NCI-H2029 (cell line): ENCODE measurements around the gene CNTNAP2.

Source experiments
- DNase-seq: peaks from one replicate; lab custom pipeline; 2025; lab: John Stamatoyannopoulos, UW

Gene CNTNAP2

DNA sequence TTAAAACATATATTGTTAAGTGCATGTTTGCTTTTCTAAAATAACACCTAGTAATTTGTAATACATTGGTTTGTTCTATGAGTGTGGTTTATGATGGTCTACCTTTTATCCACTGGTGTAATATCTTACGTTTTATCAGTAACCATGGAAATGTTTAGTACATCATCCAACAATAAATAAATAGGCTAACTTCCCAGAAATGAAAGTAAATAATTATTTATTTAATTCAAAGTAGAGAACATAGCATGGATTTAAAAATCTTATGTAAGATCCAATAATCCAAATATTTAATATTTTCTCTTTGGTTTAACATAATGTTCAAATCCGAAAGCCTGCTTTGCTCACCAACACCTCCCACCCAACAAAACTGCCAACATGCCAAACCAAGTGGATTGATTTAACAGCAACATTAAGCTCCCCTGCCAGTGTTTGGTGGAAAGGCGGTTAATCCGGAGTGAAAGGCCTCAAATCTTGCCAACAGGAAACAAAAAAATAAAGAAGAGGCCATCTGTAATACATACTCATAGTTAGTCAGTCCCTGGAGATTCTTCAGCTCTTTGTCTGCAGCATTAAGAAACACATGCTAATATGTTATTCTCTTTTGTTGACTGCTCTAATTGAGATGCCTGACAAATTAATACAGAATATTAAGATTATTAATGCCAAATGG, 897.8 kb downstream of the CNTNAP2 start:
- DNase-seq = no peak

DNA sequence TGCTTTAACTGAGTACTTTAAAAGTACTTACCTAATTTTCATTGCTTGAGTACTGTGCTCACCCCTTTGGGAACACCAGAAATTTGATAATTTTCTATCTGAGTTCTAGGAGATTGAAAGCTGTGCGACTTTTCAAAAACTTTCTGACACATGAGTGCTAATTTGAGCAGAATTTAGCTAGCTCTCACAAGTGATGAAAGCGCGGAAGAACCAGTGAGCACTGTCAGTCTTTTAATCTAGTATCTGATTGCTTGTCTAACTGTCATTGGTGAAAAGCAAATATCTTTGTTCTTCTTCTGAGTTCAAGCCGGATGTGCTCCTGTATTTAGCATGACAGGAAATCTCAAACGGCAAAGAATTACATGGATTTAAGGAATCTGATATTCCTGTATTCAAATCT, 899.4 kb downstream of the CNTNAP2 start:
- DNase-seq = no peak

DNA sequence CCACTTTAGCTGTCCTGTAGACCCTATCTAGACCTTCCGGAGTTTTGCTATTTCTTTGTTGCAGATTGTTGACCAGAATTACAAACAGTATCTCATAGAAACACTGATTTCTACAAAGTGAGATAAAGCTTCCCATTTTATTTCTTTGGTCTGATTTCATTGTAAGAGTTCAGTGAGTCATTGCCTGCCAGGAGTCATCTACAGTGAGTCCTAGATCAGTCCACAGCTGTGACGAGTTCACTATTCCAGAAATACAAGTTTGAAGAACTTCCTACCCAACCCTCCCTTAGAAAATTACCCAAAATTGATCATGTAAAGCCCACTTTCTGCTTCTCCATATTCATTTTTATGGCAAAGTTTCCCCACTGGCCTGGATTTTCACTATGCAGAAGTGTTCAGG, 905.5 kb downstream of the CNTNAP2 start:
- DNase-seq = no peak

DNA sequence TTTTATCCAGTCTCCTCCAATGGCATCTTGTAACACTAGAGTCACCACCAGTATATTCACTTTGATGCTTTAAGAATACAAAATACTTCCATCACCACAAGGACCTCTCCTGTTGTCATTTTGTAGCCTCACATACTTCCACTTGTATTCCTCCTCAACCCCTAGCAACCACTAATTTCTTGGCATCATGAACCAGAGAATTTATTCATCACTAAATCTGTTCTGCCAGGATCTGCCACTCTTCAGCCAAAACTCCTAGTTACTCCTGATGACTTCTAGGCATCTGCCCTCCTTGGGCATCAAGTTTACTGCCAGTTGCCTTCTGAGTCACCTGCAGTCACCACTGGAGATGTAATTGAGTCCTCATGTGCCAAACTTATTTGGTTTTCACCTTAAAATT, 906.8 kb downstream of the CNTNAP2 start:
- DNase-seq = no peak

DNA sequence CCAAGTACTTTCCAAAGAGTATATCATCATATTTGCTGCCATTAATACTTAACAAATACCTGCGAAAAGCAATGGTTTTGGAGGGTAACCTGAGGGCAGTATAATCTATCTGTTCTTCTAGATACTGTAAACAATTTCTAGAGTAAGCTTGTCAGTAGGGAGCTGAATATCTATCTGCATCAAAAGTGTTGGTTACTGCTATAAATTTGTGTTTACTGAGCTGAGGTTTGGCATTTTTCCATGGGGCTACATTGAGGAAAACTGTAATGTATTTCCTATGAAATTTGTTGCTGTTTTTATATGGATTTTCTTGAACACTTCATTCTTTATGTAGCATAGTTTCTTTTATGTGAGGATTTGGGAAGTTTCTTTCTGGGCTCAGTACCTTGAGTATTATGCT, 913.4 kb downstream of the CNTNAP2 start:
- no peak for DNase-seq

DNA sequence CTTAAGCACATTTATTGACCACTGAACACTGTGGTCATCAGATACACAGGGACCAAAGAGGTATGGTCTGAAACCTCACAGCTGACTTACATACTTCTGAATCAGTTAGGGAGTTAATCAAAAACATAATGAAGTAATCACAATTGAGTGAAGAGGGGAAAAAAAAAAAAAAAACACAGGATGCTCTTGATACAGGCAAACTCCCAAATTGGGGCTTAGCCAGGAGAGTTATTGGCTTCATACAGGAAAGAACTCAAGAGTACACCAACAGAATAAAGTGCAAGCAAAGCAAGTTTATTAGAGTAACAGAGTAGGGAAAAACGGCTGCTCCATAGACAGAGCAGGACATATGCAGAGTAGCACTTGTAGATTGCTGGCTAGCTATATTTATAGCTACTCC, 917.0 kb downstream of the CNTNAP2 start:
- DNase-seq = no peak

DNA sequence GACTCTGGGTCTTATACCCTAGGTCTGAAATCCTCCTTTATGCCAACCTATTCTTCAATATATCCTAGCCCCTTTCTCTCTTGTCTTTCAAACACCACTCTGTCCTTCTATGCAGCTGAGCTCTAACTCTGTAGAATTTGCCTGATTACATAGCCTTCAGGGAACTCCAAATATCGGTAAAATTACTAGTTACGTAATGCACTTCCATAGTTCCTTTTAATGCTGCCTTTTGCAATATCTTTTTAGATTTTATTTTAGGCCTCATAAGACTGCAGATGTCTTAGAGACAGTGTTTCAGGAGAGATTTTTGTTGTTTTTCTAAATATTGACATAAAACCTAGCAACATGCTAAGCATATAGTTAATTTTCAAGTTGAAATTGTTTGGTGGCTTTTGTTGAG, 924.8 kb downstream of the CNTNAP2 start:
- no peak for DNase-seq

DNA sequence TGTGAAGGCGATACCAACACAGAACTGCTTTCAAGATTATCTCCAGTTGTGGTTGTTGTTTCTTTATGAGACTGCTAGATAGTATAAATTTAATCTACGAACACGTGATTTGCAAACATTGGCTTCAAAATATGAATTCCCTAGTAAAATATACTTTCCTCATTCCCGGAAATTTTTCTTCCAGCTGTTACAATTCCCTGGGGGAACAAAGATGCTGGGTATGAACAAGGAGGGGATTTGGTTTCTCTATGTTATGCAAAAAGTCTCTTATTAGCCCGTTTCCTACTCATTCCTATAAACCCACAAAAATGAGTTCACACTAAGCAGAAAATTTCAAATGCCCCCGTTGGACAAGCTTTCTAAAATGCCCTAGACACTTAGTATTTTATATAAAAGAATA, 928.3 kb downstream of the CNTNAP2 start:
- DNase-seq = no peak

DNA sequence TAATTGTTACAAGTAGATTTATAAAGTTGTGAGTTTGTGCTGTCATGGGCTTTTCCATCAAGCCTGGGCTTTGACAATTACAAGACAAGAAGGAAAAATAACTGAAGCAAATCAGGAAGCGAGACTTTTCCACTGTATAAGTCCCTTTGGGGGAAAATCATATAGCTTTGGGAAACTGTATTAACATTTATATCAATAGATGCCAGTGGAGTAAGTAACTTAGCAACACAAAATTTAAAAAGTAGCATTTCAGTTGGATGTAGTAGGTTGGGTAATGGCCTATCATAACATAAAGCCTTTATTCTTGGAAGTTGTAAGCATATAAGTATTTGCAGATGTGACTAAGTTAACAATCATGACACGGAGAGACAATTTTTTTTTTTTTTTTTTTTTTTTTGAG, 931.1 kb downstream of the CNTNAP2 start:
- DNase-seq = no peak

DNA sequence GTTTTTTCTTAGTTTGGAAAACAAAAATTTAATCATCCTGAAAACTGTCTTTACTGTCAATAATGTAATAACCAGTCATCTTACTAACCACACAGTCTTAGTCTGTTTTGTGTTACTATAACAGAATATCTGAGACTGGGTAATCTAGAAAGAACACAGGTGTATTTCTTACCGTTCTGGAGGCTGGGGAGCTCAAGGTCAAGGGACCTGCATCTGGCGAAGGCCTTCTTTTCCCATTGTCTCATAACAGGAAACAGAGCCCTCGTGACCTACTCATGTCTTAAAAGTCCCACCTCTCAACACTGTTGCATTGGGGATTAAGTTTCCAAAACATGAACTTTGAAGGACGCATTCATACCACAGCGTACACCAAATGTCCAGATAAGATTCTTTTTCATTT, 932.3 kb downstream of the CNTNAP2 start:
- DNase-seq = no peak

DNA sequence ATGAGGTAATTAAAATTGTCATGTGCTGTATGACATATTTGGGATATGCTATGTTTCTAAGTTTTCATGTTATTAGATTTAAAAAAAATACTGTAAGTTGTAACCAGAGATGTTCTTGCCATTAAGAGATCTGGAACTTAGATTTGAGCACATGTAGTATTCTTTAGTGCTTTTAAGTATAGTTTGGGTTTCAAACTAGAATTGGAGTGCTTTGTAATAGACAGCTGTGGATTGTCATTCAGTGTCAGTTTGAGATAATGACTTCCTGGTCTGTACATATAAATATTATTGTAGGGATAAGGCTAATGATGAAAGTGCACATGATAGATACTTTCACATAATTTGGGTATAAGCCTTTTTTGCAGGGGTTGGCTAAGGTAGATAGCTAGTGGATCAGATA, 936.2 kb downstream of the CNTNAP2 start:
- DNase-seq = no peak

DNA sequence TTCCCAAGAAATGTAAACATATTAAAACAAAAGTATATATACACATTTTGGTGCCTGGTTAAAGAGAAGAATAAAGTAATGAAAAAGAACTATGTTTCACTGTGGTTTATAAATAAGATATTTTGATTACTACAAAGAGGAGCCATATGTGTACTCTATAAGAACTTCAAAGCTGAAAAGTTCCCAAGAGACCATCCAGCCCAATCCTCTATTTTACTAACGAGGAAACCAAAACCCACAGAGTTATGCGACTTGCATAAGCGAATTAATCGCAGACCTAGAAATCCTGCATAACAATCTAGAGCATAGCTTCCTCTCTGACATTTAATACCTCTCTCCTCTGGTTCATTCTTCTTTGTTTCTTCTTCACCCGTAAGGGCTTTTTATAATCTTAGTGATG, 937.1 kb downstream of the CNTNAP2 start:
- DNase-seq = no peak

DNA sequence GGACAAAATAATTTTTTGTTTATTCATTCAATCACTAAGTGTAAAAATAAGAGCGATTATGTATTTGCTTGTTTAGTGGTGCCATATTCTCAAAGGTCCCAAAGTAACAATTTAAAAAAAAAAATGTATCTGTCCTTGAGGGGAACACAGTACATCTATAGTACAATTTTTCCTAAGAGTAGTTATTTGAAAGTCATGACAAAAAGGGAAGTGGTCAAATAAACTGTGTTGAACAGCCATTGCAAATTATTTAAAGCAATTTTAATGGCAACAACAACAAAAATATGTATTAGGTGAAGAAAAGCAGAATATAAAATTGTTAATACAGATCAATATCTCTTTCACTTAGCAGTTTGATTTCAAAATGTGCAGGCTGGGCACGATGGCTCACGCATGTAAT, 943.5 kb downstream of the CNTNAP2 start:
- DNase-seq = no peak

DNA sequence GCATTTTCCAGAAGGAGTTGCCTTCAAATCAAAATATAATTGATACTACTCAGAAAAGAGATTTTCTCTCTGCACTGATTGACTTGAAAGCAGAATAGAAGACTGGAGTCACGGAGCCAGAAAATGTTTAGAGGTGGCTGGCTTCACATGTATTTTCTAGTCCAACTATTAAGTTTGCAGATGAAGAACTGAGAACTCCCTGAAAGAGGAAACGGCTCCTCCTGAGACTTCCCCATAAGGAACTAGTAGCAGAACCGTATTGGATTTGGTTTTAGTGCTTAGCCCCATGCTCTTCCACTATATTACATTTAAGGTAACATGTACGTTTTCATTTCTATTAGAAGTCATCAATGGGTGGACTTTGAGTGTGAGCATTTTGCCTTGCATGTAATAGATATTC, 946.3 kb downstream of the CNTNAP2 start:
- DNase-seq = no peak

DNA sequence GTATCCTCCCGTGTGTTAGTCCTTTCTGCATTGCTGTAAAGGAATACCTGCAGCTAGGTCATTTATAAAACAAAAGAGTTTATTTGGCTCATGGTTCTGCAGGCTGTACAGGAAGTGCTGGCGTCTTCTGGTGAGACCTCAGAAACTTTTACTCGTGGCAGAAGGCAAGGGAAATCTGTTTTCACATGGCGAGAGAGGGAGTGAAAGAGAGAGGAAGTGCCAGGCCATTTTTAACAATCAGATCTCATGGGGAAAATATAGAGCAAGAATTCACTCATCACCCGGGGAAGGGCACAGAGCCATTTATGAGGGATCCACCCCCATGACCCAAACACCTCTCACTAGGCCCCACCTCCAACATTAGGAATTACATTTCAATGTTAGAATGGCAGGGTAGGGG, 952.2 kb downstream of the CNTNAP2 start:
- DNase-seq = no peak

DNA sequence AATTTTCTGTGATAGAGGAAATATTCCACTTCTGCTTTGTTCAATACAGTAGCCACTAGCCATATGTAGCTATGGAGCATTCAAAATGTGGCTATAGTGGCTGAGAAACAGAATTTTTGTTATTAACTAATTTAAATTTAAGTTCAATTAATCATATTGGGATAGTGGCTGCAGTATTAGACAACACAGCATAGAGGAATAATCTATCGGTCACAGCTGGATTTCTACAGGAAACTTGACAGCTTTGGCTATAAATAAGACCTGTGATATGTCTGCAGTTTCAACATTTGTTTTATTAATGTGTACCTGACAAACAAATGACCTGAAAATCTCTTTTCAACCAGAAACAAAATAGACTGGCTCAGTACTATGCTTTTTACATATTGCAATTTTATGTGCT, 953.2 kb downstream of the CNTNAP2 start:
- no peak for DNase-seq

DNA sequence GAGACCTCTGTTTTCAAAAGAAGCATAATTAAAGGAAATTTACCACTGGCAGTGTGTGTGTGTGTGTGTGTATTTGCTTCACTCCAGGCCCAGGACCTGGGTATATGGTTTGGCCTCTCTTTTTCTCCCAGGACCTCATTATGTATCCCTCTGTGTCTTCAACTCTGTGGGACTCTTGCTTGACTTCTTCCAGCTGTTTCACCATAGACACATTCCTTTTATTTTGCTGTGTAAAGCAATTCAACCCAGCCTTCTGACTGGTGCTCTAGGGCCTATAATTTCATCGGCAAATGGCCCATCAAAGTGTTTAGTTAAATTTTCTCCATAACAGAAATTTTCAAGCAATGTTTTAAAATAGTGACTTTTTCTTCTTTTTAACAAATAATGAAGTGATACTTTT, 954.3 kb downstream of the CNTNAP2 start:
- DNase-seq = no peak

DNA sequence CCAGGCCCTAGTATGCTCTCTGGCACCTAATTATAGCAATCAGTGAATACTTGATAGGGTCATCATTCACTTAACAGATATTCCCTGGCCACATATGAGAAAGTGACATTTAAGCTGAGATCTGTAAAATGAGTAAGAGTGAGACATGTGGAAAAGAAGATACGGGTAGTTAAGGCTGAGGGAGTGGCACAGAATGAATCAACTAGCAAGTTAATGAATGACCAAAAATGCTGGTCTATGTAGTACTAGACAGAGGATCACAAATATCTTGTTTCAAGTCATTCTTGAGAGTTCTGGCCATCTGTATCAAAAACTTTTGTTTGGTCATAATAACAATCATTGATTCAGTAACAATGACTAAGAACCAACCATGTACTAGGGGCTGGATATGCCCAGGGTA, 954.9 kb downstream of the CNTNAP2 start:
- no peak for DNase-seq

DNA sequence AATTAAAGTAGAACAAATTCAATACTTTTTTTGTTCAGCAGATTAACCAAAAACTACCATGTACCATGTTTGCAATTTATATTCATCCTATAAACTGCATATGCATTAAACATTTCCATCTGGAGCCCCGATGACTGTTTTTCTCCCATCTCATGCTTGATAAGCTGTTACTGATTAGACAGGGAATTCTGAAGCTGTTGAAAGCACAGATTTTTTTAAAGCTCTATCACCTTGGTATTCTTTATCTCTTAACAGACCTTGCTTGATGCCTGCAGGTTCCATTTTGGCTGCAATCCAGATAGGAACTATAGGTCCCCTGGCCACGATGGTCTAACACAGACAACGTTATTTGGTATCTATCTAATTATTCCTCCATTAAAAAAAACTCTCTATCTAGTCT, 961.7 kb downstream of the CNTNAP2 start:
- DNase-seq = no peak

DNA sequence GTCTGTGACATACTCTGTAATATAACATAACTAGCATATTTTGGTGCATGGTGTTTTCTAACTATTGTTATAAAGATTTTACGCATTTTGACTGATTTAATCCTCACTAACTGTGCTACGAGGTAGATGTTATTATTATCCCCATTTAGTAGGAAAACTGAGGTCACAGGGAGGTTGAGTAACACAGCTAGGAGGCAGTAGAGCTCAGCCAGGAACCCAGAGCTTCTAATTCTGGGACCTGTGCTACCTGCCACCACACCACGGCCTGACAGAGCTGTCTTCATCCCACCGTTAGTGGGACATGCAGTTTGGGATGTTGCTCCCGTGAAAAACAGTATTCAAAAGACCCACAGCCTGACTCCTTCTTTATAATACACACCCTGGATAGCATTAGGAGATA, 962.5 kb downstream of the CNTNAP2 start:
- no peak for DNase-seq

DNA sequence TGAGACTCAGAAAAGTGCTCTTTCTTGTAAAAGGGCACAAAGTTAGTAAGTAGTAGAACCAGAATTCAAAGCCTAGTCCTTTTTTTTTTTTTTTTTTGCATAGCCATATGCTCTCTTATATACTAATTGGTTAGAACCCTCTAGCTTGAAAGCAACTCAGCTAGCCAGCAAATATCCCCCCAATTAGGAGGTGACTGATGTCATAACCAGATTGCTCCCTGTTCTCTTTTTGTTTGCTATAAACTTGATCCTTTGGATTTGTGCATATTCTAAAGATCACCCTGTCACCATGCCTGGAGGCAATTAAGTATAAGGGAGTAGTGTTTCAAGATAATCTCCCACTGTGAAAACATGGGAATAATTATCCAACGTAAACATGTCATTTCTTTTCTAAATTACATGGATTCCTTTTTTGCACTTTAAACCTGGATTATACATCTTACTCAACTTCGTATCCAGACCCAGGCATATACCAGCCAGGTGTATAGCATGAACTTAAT, 963.4 kb downstream of the CNTNAP2 start:
- no peak for DNase-seq

DNA sequence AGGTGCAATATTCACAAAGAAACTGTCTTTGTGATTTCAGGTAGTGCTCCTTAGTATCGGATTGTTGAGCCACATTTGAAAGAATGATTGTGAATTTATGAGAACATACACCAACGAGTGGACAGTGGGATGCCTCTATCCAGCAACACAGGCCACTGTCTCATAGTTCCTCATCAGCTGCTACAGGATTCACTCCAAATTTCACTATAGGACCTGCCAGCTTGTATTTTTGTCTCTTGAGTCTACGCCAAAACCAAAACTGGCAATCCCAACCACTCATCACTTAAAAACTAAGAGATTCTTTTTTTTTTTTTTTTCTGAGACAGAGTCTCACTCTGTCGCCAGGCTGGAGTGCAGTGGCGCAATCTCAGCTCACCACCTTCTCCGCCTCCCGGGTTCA, 964.5 kb downstream of the CNTNAP2 start:
- DNase-seq = no peak

DNA sequence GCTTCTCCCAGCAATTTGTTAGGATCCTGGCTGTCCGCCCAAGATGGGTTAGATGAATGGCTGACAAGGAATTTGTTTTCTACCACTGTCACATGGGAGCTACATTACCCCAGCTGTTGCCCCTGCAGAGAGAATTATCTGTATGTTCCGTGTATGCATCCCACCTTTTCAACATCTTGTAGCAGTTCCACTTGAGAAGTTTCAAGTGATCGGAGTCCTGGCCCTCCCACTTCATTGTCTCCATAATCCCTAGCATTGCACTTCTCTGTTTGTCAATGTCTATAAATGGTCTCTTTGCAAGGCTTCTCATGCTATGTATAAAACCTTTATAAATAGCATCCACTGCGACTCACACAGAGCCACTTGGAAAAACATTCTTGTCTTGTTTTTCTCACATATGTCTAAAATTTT, 972.5 kb downstream of the CNTNAP2 start:
- DNase-seq = no peak

DNA sequence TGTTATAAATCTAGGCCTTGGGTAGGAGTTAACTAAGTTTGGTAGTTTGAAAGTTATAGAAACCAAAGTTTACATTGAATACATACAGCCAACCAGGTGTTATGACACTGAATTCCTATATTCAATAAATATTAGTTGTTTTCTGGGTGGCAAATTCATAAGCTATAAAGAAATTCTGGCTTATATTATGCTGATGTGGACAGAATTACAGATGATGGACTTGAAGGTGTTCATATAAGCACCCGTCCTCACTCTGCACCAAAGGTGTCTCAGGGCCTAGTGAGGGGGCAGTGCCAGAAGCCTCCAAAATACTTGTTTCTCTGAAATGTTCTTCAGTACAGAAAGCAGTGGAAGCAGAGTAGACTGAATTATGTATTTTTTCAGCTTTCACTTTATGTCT, 973.0 kb downstream of the CNTNAP2 start:
- no peak for DNase-seq

DNA sequence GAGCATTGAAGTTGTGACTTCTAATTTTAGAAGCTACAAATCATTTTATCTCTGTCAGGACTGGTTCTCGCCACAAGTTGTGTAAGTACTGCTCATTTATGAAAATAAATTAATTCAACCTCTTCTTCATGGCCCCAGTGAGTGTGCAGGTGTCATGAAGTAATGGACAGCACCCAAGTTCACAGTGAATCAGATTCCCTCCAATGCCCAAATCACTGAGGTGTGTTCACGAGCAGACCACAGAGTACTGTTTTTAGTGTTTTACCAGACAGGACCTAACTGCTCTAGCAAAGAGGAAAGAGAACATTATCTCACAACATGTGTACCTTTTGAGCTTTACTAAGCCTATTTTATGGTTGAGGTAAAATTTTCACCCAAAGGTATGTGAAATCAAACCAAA, 980.0 kb downstream of the CNTNAP2 start:
- no peak for DNase-seq
